Neural progenitor cell (in vitro differentiated cells): ENCODE measurements around the gene SARDH.

Experiments used
- EZH2 ChIP-seq: fragments of 200-600 bp; sonication (generic); IDR thresholded peaks from 2 replicates; pipeline ENCODE4 v1.6.1; 2017; ENCODE audit warnings: antibody characterized with exemption, mild to moderate bottlenecking, moderate library complexity
- EZH2phosphoT487 ChIP-seq: fragments of 200-600 bp; sonication (generic); IDR thresholded peaks from 2 replicates; pipeline ENCODE4 v1.6.1; 2017; ENCODE audit warnings: antibody characterized with exemption
- TF ChIP-seq, protein P1 (sequence below): fragments of 200-600 bp; sonication (generic); IDR thresholded peaks from 2 replicates; pipeline ENCODE4 v1.5.1; 2017; ENCODE audit warnings: antibody characterized with exemption, mild to moderate bottlenecking

DNA sequence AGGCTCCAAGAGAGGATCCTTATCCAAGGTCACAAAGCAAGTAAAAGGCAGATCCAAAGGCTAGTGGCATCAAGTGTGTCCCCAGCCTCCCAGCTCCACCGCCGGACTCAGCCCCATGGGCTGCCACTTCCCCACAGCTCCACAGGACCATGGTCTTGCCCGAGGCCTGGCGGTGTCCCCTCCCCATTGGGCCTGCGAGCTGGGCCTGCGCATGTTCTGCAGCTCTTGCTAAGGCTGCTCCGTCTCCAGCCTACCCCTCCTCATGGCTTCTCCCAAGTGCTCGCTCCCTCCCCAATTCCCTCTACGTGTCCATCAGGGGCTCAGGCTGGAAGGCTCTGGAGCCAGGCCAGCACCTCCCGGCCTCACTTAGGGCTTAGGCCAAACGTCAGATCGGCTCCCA lies 72.6 kb downstream of the SARDH start:
- TF ChIP-seq, protein P1, sequence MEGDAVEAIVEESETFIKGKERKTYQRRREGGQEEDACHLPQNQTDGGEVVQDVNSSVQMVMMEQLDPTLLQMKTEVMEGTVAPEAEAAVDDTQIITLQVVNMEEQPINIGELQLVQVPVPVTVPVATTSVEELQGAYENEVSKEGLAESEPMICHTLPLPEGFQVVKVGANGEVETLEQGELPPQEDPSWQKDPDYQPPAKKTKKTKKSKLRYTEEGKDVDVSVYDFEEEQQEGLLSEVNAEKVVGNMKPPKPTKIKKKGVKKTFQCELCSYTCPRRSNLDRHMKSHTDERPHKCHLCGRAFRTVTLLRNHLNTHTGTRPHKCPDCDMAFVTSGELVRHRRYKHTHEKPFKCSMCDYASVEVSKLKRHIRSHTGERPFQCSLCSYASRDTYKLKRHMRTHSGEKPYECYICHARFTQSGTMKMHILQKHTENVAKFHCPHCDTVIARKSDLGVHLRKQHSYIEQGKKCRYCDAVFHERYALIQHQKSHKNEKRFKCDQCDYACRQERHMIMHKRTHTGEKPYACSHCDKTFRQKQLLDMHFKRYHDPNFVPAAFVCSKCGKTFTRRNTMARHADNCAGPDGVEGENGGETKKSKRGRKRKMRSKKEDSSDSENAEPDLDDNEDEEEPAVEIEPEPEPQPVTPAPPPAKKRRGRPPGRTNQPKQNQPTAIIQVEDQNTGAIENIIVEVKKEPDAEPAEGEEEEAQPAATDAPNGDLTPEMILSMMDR, result no peak
- TF ChIP-seq EZH2, result no peak
- no peak for TF ChIP-seq EZH2phosphoT487
